BLaER1 (cell line): ENCODE results near the gene CFAP20DC.
A peak's percentile ranks its signal among the peaks of the same experiment; 100 is the strongest.

Source experiments
- H3K27ac ChIP-seq: shearing (Covaris generic); formaldehyde crosslinking; 2 replicates; pipeline ENCODE4 v1.8.1; 2022
- H3K27me3 ChIP-seq: shearing (Covaris generic); formaldehyde crosslinking; 2 replicates; pipeline ENCODE4 v1.8.1; 2022
- H3K36me3 ChIP-seq: shearing (Covaris generic); formaldehyde crosslinking; 2 replicates; pipeline ENCODE4 v1.8.1; 2022
- H3K4me1 ChIP-seq: shearing (Covaris generic); formaldehyde crosslinking; 2 replicates; pipeline ENCODE4 v1.8.1; 2022
- H3K4me2 ChIP-seq: shearing (Covaris generic); formaldehyde crosslinking; 2 replicates; pipeline ENCODE4 v1.8.1; 2022
- H3K4me3 ChIP-seq: shearing (Covaris generic); formaldehyde crosslinking; 2 replicates; pipeline ENCODE4 v1.8.1; 2022
- H3K9ac ChIP-seq: shearing (Covaris generic); formaldehyde crosslinking; 2 replicates; pipeline ENCODE4 v1.8.1; 2022
- H3K9me3 ChIP-seq: shearing (Covaris generic); formaldehyde crosslinking; 2 replicates; pipeline ENCODE4 v1.8.1; 2022
- H4K20me1 ChIP-seq: shearing (Covaris generic); formaldehyde crosslinking; 2 replicates; pipeline ENCODE4 v1.8.1; 2022
- Cebpa-rat ChIP-seq: shearing (Covaris generic); IDR thresholded peaks from 2 replicates; pipeline ENCODE4 v1.8.1; 2022

Gene CFAP20DC

GRCh38 chr3:59027607-59028006, 22.2 kb downstream of the CFAP20DC start:
- Histone ChIP-seq H3K27ac (no peak overlapping the region), H3K4me2 (no peak overlapping the region), H3K27me3 (no peaks in the 10 kb centered on the region)

GRCh38 chr3:59023612-59024011, 26.2 kb downstream of the CFAP20DC start:
- peaks cover 8% of the 10 kb centered on the region; the same call in 1 of the 2 replicates for H3K9me3 ChIP-seq
- no peak overlapping the region for H3K4me2 ChIP-seq
- H3K27me3 ChIP-seq = no peaks in the 10 kb centered on the region
- no peaks in the 10 kb centered on the region for H4K20me1 ChIP-seq
- H3K9ac ChIP-seq = no peak overlapping the region
- H3K27ac ChIP-seq = no peak overlapping the region
- H3K4me1 ChIP-seq = no peaks in the 10 kb centered on the region
- peaks cover 61% of the 10 kb centered on the region for H3K36me3 ChIP-seq
- no peak for TF ChIP-seq Cebpa-rat
- H3K4me3 ChIP-seq = no peak overlapping the region

More at GRCh38 chr3:59027607-59028006, 22.2 kb downstream of the CFAP20DC start:
- H3K9me3 ChIP-seq = peaks cover 13% of the 10 kb centered on the region
- no peak overlapping the region for H3K9ac ChIP-seq
- TF ChIP-seq Cebpa-rat = no peak
- no peaks in the 10 kb centered on the region for H4K20me1 ChIP-seq
- H3K4me1 ChIP-seq = no peaks in the 10 kb centered on the region
- H3K4me3 ChIP-seq = no peak overlapping the region
- H3K36me3 ChIP-seq = peaks cover 59% of the 10 kb centered on the region

- H3K9me3 ChIP-seq = peaks cover 8% of the 10 kb centered on the region; the same call in 1 of the 2 replicates
- no peak overlapping the region for H3K4me2 ChIP-seq
- H3K27ac ChIP-seq = no peak overlapping the region
- no peaks in the 10 kb centered on the region for H4K20me1 ChIP-seq
- no peak for TF ChIP-seq Cebpa-rat
- no peak overlapping the region for H3K9ac ChIP-seq
- no peaks in the 10 kb centered on the region for H3K4me1 ChIP-seq
- no peaks in the 10 kb centered on the region for H3K27me3 ChIP-seq
- H3K4me3 ChIP-seq = no peak overlapping the region
- peaks cover 58% of the 10 kb centered on the region for H3K36me3 ChIP-seq
Observed at GRCh38 chr3:59017617-59017984, 32.2 kb downstream of the CFAP20DC start.

- Histone ChIP-seq H3K27me3 (no peaks in the 10 kb centered on the region), H3K4me3 (no peak overlapping the region), H4K20me1 (no peaks in the 10 kb centered on the region), H3K9me3 (peaks cover 8% of the 10 kb centered on the region; the same call in 1 of the 2 replicates), H3K4me1 (no peaks in the 10 kb centered on the region), H3K27ac (no peak overlapping the region), H3K9ac (no peak overlapping the region), H3K36me3 (peaks cover 56% of the 10 kb centered on the region), H3K4me2 (no peak overlapping the region)
- no peak for TF ChIP-seq Cebpa-rat
Observed at GRCh38 chr3:59016930-59017616, 32.8 kb downstream of the CFAP20DC start.

- H3K27me3 ChIP-seq = no peaks in the 10 kb centered on the region
- H3K4me2 ChIP-seq = no peak overlapping the region
- no peaks in the 10 kb centered on the region for H3K4me1 ChIP-seq
- peaks cover 32% of the 10 kb centered on the region for H3K36me3 ChIP-seq
- H3K9me3 ChIP-seq = peaks cover 20% of the 10 kb centered on the region
- TF ChIP-seq Cebpa-rat = no peak
- H4K20me1 ChIP-seq = no peaks in the 10 kb centered on the region
- no peak overlapping the region for H3K9ac ChIP-seq
- no peak overlapping the region for H3K4me3 ChIP-seq
- no peak overlapping the region for H3K27ac ChIP-seq
Observed at GRCh38 chr3:59013611-59014010, 36.2 kb downstream of the CFAP20DC start.

GRCh38 chr3:59006634-59007517, 42.9 kb downstream of the CFAP20DC start:
- H3K9me3 ChIP-seq = peaks cover 44% of the 10 kb centered on the region
- H3K4me3 ChIP-seq = no peak overlapping the region
- no peak overlapping the region for H3K9ac ChIP-seq
- peak overlapping the region; percentile 27; the same call in 1 of the 2 replicates for H3K27ac ChIP-seq
- no peaks in the 10 kb centered on the region for H4K20me1 ChIP-seq
- no peak for TF ChIP-seq Cebpa-rat
- H3K4me2 ChIP-seq = peak overlapping the region; percentile 62
- peaks cover 42% of the 10 kb centered on the region for H3K36me3 ChIP-seq
- no peaks in the 10 kb centered on the region for H3K27me3 ChIP-seq
- H3K4me1 ChIP-seq = peaks cover 32% of the 10 kb centered on the region

- H3K4me1 ChIP-seq = peaks cover 20% of the 10 kb centered on the region
- TF ChIP-seq Cebpa-rat = no peak
- H3K9me3 ChIP-seq = peaks cover 18% of the 10 kb centered on the region; the same call in 1 of the 2 replicates
- peaks cover 57% of the 10 kb centered on the region for H3K36me3 ChIP-seq
- H3K9ac ChIP-seq = no peak overlapping the region
- H3K27me3 ChIP-seq = no peaks in the 10 kb centered on the region
- no peaks in the 10 kb centered on the region for H4K20me1 ChIP-seq
- H3K4me3 ChIP-seq = no peak overlapping the region
- no peak overlapping the region for H3K4me2 ChIP-seq
- H3K27ac ChIP-seq = no peak overlapping the region
Observed at GRCh38 chr3:59001675-59002074, 48.1 kb downstream of the CFAP20DC start.

GRCh38 chr3:58999774-59000160, 50.1 kb downstream of the CFAP20DC start:
- Histone ChIP-seq H3K27ac (no peak overlapping the region), H3K27me3 (no peaks in the 10 kb centered on the region), H3K4me3 (no peak overlapping the region), H4K20me1 (no peaks in the 10 kb centered on the region), H3K9me3 (peaks cover 16% of the 10 kb centered on the region; the same call in 1 of the 2 replicates), H3K4me1 (peaks cover 18% of the 10 kb centered on the region), H3K36me3 (peaks cover 45% of the 10 kb centered on the region), H3K4me2 (no peak overlapping the region), H3K9ac (no peak overlapping the region)
- no peak for TF ChIP-seq Cebpa-rat

GRCh38 chr3:58999134-58999773, 50.6 kb downstream of the CFAP20DC start:
- Histone ChIP-seq H3K27ac (no peak overlapping the region), H3K4me2 (no peak overlapping the region), H3K4me3 (no peak overlapping the region), H3K9me3 (peaks cover 16% of the 10 kb centered on the region; the same call in 1 of the 2 replicates), H3K27me3 (no peaks in the 10 kb centered on the region), H3K9ac (no peak overlapping the region), H4K20me1 (no peaks in the 10 kb centered on the region), H3K4me1 (peaks cover 20% of the 10 kb centered on the region), H3K36me3 (peaks cover 41% of the 10 kb centered on the region)
- TF ChIP-seq Cebpa-rat = no peak
